Measurements from ENCODE around the gene MEAF6.

DNA sequence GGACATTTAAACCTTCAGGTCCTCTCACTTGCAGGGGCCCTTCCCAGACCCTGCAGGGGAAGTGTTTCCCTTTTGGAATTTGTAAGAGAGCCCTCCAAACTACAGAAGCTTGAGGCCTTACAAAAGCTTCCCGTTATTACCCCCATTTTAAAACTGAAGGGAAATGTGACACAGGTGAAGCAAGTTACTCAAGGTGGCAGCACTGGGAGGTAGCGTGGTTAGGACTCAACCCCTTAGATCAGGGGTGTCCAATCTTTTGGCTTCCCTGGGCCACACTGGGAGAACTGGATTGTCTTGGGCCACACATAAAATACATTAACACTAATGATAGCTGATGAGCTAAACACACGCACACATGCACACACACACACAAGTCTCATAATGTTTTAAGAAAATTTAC, 56.0 kb downstream of the MEAF6 start:
- TF ChIP-seq, protein P1, sequence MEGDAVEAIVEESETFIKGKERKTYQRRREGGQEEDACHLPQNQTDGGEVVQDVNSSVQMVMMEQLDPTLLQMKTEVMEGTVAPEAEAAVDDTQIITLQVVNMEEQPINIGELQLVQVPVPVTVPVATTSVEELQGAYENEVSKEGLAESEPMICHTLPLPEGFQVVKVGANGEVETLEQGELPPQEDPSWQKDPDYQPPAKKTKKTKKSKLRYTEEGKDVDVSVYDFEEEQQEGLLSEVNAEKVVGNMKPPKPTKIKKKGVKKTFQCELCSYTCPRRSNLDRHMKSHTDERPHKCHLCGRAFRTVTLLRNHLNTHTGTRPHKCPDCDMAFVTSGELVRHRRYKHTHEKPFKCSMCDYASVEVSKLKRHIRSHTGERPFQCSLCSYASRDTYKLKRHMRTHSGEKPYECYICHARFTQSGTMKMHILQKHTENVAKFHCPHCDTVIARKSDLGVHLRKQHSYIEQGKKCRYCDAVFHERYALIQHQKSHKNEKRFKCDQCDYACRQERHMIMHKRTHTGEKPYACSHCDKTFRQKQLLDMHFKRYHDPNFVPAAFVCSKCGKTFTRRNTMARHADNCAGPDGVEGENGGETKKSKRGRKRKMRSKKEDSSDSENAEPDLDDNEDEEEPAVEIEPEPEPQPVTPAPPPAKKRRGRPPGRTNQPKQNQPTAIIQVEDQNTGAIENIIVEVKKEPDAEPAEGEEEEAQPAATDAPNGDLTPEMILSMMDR (IDR thresholded peaks at IDR 0.05; ENCODE audit: insufficient read depth, low read length): no peak
- TF ChIP-seq, protein P2, sequence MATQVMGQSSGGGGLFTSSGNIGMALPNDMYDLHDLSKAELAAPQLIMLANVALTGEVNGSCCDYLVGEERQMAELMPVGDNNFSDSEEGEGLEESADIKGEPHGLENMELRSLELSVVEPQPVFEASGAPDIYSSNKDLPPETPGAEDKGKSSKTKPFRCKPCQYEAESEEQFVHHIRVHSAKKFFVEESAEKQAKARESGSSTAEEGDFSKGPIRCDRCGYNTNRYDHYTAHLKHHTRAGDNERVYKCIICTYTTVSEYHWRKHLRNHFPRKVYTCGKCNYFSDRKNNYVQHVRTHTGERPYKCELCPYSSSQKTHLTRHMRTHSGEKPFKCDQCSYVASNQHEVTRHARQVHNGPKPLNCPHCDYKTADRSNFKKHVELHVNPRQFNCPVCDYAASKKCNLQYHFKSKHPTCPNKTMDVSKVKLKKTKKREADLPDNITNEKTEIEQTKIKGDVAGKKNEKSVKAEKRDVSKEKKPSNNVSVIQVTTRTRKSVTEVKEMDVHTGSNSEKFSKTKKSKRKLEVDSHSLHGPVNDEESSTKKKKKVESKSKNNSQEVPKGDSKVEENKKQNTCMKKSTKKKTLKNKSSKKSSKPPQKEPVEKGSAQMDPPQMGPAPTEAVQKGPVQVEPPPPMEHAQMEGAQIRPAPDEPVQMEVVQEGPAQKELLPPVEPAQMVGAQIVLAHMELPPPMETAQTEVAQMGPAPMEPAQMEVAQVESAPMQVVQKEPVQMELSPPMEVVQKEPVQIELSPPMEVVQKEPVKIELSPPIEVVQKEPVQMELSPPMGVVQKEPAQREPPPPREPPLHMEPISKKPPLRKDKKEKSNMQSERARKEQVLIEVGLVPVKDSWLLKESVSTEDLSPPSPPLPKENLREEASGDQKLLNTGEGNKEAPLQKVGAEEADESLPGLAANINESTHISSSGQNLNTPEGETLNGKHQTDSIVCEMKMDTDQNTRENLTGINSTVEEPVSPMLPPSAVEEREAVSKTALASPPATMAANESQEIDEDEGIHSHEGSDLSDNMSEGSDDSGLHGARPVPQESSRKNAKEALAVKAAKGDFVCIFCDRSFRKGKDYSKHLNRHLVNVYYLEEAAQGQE (IDR thresholded peaks at IDR 0.05; ENCODE audit: insufficient replicate concordance, low read depth): no peak
- TF ChIP-seq POLR2AphosphoS5 (IDR thresholded peaks at IDR 0.05; ENCODE audit: low read depth) (no peak), GABPA (IDR thresholded peaks at IDR 0.05; ENCODE audit: low read depth) (no peak)

Measured in HL-60 (cell line).